HFFc6 (cell line): ENCODE measurements around the gene CCDC9B. TPM values are rescaled to one million over a fixed set of nuclear protein-coding genes. Genes with fewer than 3 reads are reported as not detected.

Experiments used
- DNase-seq: peaks from one replicate; pipeline ENCODE4 v3.0.0-alpha.2; 2018
- H3K27ac Mint-ChIP-seq: 2 replicates; pipeline ENCODE4 v1.8.0; 2020; ENCODE audit warnings: mild to moderate bottlenecking, mixed read lengths
- H3K27me3 Mint-ChIP-seq: 2 replicates; pipeline ENCODE4 v1.8.0; 2021; ENCODE audit warnings: mild to moderate bottlenecking, moderate library complexity, mixed read lengths; ENCODE audit not compliant: insufficient read depth
- H3K36me3 Mint-ChIP-seq: 2 replicates; pipeline ENCODE4 v1.8.0; 2021; ENCODE audit warnings: low read depth, mixed read lengths
- H3K4me1 Mint-ChIP-seq: 2 replicates; pipeline ENCODE4 v1.8.0; 2020; ENCODE audit warnings: low read depth, mixed read lengths
- H3K4me3 Mint-ChIP-seq: 2 replicates; pipeline ENCODE4 v1.8.0; 2020; ENCODE audit warnings: mild to moderate bottlenecking, moderate library complexity, mixed read lengths
- H3K9me3 Mint-ChIP-seq: 2 replicates; pipeline ENCODE4 v1.8.0; 2020; ENCODE audit warnings: mild to moderate bottlenecking, mixed read lengths
- total RNA-seq, 6 experiments: library from RNA; stranded (reverse); fragmentation: NEBNext Ultra II Directional; extraction: Animal tissue kit (Norgen Biotek cat#: 25700); gene quantifications; 2 replicates in 1 of 6; 3 replicates in 5 of 6; pipeline ENCODE4 v1.2.3, GENCODE V29; 2021
- TF ChIP-seq, protein P1 (sequence below): fragments of 200-600 bp; sonication (generic); IDR thresholded peaks from 2 replicates; pipeline ENCODE4 v1.5.0; 2021; ENCODE audit warnings: antibody characterized with exemption, mild to moderate bottlenecking

Gene CCDC9B
- total RNA-seq, 6 experiments from 2014 or later, result 54.3 to 92.3 (median 57.9) TPM

DNA sequence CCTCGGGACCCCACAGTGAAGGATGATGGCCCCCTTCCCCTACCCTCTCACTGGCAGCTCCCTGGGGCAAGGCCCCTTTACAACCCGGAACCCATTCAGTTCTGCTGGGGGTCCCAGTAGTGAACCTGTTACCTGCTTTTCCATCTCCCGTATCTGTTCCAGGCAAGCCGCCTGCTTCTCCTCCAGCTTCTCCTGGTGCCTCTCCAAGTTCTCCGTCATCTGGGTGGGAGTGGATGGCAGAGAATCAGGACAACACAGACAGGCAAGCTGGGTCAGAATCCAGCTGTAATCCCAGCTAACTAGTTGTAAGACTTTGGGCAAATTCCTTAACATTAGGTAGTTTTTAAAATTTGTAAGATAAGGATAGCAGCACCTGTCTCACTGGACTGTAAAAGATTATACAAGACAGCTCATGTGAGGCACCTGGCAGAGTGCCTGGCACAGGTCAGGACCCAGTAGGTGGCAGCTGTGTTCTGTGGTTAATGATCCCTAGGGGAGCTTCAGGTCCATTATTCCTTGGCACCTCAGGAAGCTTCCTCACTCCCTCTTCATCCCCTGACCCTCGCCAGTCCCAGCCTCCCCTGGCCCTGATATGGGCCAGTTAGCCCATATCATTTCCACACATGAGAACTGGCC is 51.5 kb downstream of the CCDC9B start:
- Mint-ChIP-seq H3K27ac (no peak overlapping the region), H3K4me1 (peaks cover 13% of the 10 kb centered on the region), H3K4me3 (no peak overlapping the region), H3K36me3 (no peaks in the 10 kb centered on the region), H3K27me3 (peaks cover 29% of the 10 kb centered on the region), H3K9me3 (no peaks in the 10 kb centered on the region)
- TF ChIP-seq, protein P1, sequence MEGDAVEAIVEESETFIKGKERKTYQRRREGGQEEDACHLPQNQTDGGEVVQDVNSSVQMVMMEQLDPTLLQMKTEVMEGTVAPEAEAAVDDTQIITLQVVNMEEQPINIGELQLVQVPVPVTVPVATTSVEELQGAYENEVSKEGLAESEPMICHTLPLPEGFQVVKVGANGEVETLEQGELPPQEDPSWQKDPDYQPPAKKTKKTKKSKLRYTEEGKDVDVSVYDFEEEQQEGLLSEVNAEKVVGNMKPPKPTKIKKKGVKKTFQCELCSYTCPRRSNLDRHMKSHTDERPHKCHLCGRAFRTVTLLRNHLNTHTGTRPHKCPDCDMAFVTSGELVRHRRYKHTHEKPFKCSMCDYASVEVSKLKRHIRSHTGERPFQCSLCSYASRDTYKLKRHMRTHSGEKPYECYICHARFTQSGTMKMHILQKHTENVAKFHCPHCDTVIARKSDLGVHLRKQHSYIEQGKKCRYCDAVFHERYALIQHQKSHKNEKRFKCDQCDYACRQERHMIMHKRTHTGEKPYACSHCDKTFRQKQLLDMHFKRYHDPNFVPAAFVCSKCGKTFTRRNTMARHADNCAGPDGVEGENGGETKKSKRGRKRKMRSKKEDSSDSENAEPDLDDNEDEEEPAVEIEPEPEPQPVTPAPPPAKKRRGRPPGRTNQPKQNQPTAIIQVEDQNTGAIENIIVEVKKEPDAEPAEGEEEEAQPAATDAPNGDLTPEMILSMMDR, result no peak
- DNase-seq, result no peak

DNA sequence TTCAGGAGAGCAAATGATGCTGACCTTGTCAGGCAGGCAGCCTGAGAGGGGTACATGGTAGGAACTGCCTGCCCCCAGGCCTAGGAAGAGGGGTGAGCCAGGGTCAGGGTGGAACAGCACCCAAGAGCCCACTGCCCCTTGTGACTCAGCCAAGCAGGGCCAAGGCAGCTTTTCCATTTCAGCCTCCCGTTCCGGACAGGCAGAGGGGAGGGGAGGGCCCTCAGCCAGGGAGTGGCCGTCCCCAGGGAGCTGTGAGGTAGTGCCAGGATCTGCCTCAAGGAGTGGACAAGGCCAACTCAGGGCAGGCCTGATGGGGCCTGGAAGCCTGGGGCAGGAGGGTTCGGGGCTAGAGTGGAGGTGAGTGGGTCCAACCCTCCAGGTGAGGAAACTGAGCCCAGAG is 52.8 kb downstream of the CCDC9B start:
- no peaks in the 10 kb centered on the region for H3K9me3 Mint-ChIP-seq
- TF ChIP-seq, protein P1, result no peak
- peaks cover 37% of the 10 kb centered on the region for H3K27me3 Mint-ChIP-seq
- peaks cover 13% of the 10 kb centered on the region for H3K4me1 Mint-ChIP-seq
- no peaks in the 10 kb centered on the region for H3K36me3 Mint-ChIP-seq
- H3K4me3 Mint-ChIP-seq, result no peak overlapping the region
- DNase-seq, result no peak
- H3K27ac Mint-ChIP-seq, result no peak overlapping the region

DNA sequence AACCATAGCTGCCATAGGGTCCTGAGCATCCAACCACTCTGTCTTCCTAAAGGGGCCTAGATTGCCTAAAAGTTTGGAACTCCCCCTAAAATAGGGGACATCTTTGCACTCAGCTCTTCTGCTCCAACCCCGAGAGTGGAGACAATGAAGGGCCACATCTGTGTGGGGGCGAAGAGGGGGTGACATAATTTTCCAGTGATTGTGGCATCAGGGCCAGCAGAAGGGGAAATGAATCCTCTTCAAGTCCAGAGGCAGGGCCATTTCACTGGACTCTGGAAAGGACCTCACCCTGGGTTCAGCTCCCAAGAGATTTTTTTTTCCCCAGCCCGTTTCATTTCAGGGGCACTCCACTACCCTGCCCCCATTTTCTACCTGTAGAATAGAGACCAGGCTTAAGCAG is 53.2 kb downstream of the CCDC9B start:
- H3K27ac Mint-ChIP-seq, result no peak overlapping the region
- TF ChIP-seq, protein P1, result no peak
- H3K4me3 Mint-ChIP-seq, result no peak overlapping the region
- peaks cover 32% of the 10 kb centered on the region for H3K27me3 Mint-ChIP-seq
- H3K9me3 Mint-ChIP-seq, result no peaks in the 10 kb centered on the region
- no peak for DNase-seq
- H3K36me3 Mint-ChIP-seq, result no peaks in the 10 kb centered on the region
- H3K4me1 Mint-ChIP-seq, result peaks cover 13% of the 10 kb centered on the region

DNA sequence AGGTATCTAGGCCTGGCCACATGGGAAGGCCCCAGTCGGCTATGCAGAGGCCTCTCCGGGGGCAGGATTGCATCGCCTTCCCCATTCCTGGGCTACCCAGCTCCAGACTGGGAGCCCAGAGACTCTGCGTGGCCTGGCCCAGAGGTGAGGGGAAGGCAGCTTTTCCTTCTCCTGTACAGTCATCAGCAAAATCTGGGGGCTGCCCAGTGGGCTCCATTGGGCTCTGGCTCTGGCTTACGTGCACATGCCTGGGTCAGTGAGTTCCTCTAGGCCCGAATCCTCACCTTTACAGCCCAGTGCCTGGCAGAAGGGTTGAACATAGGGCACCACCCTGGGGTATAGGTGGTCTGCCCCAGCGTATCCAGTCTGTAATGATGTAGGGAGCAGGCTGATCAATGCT is 53.9 kb downstream of the CCDC9B start:
- Mint-ChIP-seq H3K9me3 (no peaks in the 10 kb centered on the region), H3K27me3 (peaks cover 26% of the 10 kb centered on the region), H3K4me3 (no peak overlapping the region), H3K4me1 (peaks cover 13% of the 10 kb centered on the region), H3K36me3 (no peaks in the 10 kb centered on the region), H3K27ac (no peak overlapping the region)
- TF ChIP-seq, protein P1, result no peak
- no peak for DNase-seq

DNA sequence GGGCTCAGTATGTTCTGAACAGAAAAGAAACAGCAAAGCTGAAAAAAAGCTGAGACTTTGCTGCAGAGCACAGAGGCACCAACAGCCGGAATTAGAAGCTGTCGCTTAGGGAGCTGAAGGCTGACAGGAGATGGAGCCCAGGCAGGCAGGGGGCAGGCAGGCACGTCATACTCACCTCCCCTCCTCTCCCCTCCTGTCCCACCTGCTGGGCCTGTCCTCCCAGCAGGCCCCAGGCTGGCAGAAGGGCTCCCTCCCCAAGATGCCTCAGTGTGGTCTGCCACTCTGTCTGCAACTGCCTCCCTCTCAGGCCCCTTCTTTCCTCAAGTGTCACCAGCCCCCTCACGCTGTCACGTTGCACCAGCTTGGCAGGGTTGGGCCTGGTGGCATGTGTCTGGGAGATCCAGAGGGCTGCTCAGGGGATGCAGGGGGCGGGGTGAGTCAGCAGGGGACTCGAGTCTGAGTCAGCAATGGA is 54.6 kb downstream of the CCDC9B start:
- Mint-ChIP-seq H3K27ac (no peak overlapping the region), H3K9me3 (no peaks in the 10 kb centered on the region), H3K4me1 (peaks cover 13% of the 10 kb centered on the region), H3K4me3 (no peak overlapping the region), H3K36me3 (no peaks in the 10 kb centered on the region), H3K27me3 (peaks cover 28% of the 10 kb centered on the region)
- TF ChIP-seq, protein P1, result no peak
- DNase-seq, result no peak
